Spleen (tissue), 7 donors: Measurements from ENCODE around the gene ZFP3.

Experiments
- POLR2A ChIP-seq, 3 donors: fragments of 450-650 bp; IDR thresholded peaks; one replicate each; pipeline ENCODE4 v1.5.1; 2017; ENCODE audit warnings: antibody characterized with exemption in 3 of 3, mild to moderate bottlenecking in 1 of 3
- POLR2AphosphoS5 ChIP-seq, 3 donors: sonication (generic); formaldehyde crosslinking; IDR thresholded peaks; one replicate each; pipeline ENCODE4 v1.5.1; 2017; ENCODE audit warnings: antibody characterized with exemption in 3 of 3
- TF ChIP-seq, protein P1 (sequence below), 11 experiments: fragments of 200-600 bp in 7 of 11; fragments of 450-650 bp in 4 of 11; sonication (generic) in 4 of 11; IDR thresholded peaks in 8 of 11; conservative IDR thresholded peaks in 3 of 11; 1 replicate in 7 of 11; 2 replicates in 4 of 11; pipeline versions ENCODE4 v1.4.0 to v1.8.0; 2016 to 2021; ENCODE audit warnings: antibody characterized with exemption in 11 of 11, inconsistent platforms in 4 of 11, mild to moderate bottlenecking in 1 of 11
- donor health status: DM: no; HTN: no; CAD: no; lungs with moderate emphysema.
- donor health status: DM: no; HTN: no; CAD: no.
- donor health status: DM: no; HTN: no; CAD: no.

DNA sequence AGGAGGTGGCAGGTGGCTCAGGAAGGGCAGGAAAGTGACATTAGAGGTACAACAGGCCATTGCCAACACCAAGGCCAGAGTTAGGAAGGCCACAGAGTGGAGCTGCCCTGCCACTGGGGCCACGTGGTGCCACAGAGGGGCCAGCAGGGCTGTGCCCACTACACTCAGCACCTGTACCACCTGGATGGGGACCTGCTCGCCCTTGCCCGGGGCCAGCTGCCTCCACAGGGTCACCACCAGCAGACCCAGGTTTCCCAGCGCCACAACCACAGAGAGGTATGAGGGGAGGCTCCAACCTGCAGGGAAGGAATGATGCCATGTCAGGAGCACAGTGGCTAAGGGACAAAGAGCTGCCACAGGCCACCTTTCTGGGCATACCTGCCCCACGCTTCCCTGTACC is 44.2 kb upstream of the ZFP3 start:
- TF ChIP-seq, protein P1, sequence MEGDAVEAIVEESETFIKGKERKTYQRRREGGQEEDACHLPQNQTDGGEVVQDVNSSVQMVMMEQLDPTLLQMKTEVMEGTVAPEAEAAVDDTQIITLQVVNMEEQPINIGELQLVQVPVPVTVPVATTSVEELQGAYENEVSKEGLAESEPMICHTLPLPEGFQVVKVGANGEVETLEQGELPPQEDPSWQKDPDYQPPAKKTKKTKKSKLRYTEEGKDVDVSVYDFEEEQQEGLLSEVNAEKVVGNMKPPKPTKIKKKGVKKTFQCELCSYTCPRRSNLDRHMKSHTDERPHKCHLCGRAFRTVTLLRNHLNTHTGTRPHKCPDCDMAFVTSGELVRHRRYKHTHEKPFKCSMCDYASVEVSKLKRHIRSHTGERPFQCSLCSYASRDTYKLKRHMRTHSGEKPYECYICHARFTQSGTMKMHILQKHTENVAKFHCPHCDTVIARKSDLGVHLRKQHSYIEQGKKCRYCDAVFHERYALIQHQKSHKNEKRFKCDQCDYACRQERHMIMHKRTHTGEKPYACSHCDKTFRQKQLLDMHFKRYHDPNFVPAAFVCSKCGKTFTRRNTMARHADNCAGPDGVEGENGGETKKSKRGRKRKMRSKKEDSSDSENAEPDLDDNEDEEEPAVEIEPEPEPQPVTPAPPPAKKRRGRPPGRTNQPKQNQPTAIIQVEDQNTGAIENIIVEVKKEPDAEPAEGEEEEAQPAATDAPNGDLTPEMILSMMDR (IDR thresholded peaks at IDR 0.05 in 8 of 11, conservative IDR thresholded peaks at IDR 0.05 in 3 of 11), result no peak
- no peak for TF ChIP-seq POLR2AphosphoS5 (IDR thresholded peaks at IDR 0.05)
- TF ChIP-seq POLR2A (IDR thresholded peaks at IDR 0.05), result no peak
